Measurements from ENCODE around the gene CCNO. TPM values are rescaled to one million over a fixed set of nuclear protein-coding genes. Genes with fewer than 3 reads are reported as not detected.

The CCNO gene
- total and polyA plus RNA-seq, 10 of the 15 experiments (the other 5 are each of a cell fraction or from before 2014, with no cell fraction given) = 0.05 TPM; not detected in 9

GRCh38 chr5:55211184-55211874 is 22.1 kb downstream of the CCNO start:
- Histone ChIP-seq H4K20me1 (ENCODE audit: control insufficient read depth, insufficient read depth) (no peaks in the 10 kb centered on the region), H3K4me2 (ENCODE audit: control insufficient read depth, insufficient read depth) (no peak overlapping the region), H3K9ac (ENCODE audit: control insufficient read depth, insufficient read depth, low read length) (no peak overlapping the region), H3K27me3 (replicated peaks in 1 of 2; ENCODE audit: control insufficient read depth in 2 of 2, insufficient read depth in 2 of 2, low read length in 1 of 2) (peaks cover 1 to 4% of the 10 kb centered on the region in 2 experiments; a peak in 2 of 4 replicates), H3K4me1 (ENCODE audit: control insufficient read depth, insufficient read depth, low read length) (no peaks in the 10 kb centered on the region), H2AFZ (ENCODE audit: control insufficient read depth, low read depth, low read length) (no peak overlapping the region), H3K27ac (ENCODE audit: control insufficient read depth, insufficient read depth) (no peak overlapping the region), H3K4me3 (no peak overlapping the region), H3K36me3 (ENCODE audit: control insufficient read depth in 2 of 2, insufficient read depth in 2 of 2, low read length in 1 of 2) (no peaks in the 10 kb centered on the region), H3K79me2 (ENCODE audit: control insufficient read depth, insufficient read depth, low read length) (no peaks in the 10 kb centered on the region), H3K9me3 (replicated peaks; ENCODE audit: control insufficient read depth, insufficient read depth, low read length) (no peaks in the 10 kb centered on the region)
- no peak for ATAC-seq
- 15% methylated on average over 2 of the region's 2 CpGs for WGBS (ENCODE audit: insufficient coverage, insufficient replicate concordance, low lambda C conversion rate, missing lambda C conversion rate)
- TF ChIP-seq BCLAF1 (IDR thresholded peaks at IDR 0.05) = no peak
- TF ChIP-seq NFYB (IDR thresholded peaks at IDR 0.05; ENCODE audit: insufficient read depth, low read depth, low read length) = no peak
- TF ChIP-seq NKRF (conservative IDR thresholded peaks at IDR 0.05) = no peak
- no peak for TF ChIP-seq FOS (IDR thresholded peaks at IDR 0.05; ENCODE audit: borderline replicate concordance, extremely low read depth, insufficient read length)
- TF ChIP-seq ASH2L (IDR thresholded peaks at IDR 0.05; ENCODE audit: borderline replicate concordance, low read depth) = no peak
- TF ChIP-seq REST (IDR thresholded peaks at IDR 0.05; ENCODE audit: low read depth, low read length) = no peak
- TF ChIP-seq ESRRA (IDR thresholded peaks at IDR 0.05; ENCODE audit: low read length) = no peak
- TF ChIP-seq E4F1 (IDR thresholded peaks at IDR 0.05; ENCODE audit: borderline replicate concordance, partially characterized antibody) = no peak
- no peak for FAIRE-seq
- in situ Hi-C loops (cut with MboI) = no loop called here
- ChIA-PET RAD21 (ENCODE audit: unreplicated experiment) (no interaction called here), CTCF (interaction anchor here (0.8 kb wide), 1 partner anchor 14 kb away, joined by 3 read pairs; no protein-coding TSS in a partner anchor), SMC1A (ENCODE audit: uncharacterized antibody, unreplicated experiment) (no interaction called here), POLR2A (interaction anchor here (0.6 kb wide), 1 partner anchor 39 kb away, joined by 4 read pairs; no protein-coding TSS in a partner anchor)
- DNase-seq (ENCODE audit: low read depth, low spot score) = no peak
- intact Hi-C loops (cut with micrococcal nuclease; ENCODE audit: unreplicated experiment) = no loop called here
- BruUV-seq (replicated peaks) = no TSS peak

All from GM12878 (cell line).